Kidney tubule cell (primary cell): ENCODE measurements around the gene CEACAM18.
"Not testable (repeated sequence)": the region's sequence is repeated elsewhere in the genome, so short reads cannot be mapped to it uniquely, and the experiment has no call there.

ENCODE experiments used
- DNase-seq: peaks from one replicate; pipeline ENCODE4 v3.0.0-alpha.2; 2018; ENCODE audit warnings: low spot score

CEACAM18 gene

GRCh38 chr19:51478381-51479234 lies at the start of gene CEACAM18:
TSS of gene CEACAM18 (plus strand) at chr19:51478539.
- no peak for DNase-seq

GRCh38 chr19:51430221-51430620 lies 48.1 kb upstream of the CEACAM18 start:
- no peak for DNase-seq

- no peak for DNase-seq
Measured at GRCh38 chr19:51431124-51431523, 47.2 kb upstream of the CEACAM18 start.

GRCh38 chr19:51433043-51433442 lies 45.3 kb upstream of the CEACAM18 start:
- DNase-seq: no peak

GRCh38 chr19:51434456-51434855 lies 43.9 kb upstream of the CEACAM18 start:
- DNase-seq: no peak

- peak; percentile 9 for DNase-seq
Measured at GRCh38 chr19:51439021-51439465, 39.3 kb upstream of the CEACAM18 start.

- DNase-seq: no peak
Measured at GRCh38 chr19:51440052-51440451, 38.3 kb upstream of the CEACAM18 start.

GRCh38 chr19:51440846-51441409 lies 37.4 kb upstream of the CEACAM18 start:
- DNase-seq: peak; percentile 6

GRCh38 chr19:51441410-51442390 lies 36.6 kb upstream of the CEACAM18 start:
- peak; percentile 18 for DNase-seq

- not testable (repeated sequence) for DNase-seq
Measured at GRCh38 chr19:51447510-51447909, 30.8 kb upstream of the CEACAM18 start.

- no peak for DNase-seq
Measured at GRCh38 chr19:51448011-51448410, 30.3 kb upstream of the CEACAM18 start.

- DNase-seq: no peak
Measured at GRCh38 chr19:51448411-51449016, 29.8 kb upstream of the CEACAM18 start.

- DNase-seq: no peak
Measured at GRCh38 chr19:51450730-51451307, 27.5 kb upstream of the CEACAM18 start.

- DNase-seq: no peak
Measured at GRCh38 chr19:51456541-51457290, 21.6 kb upstream of the CEACAM18 start.

- no peak for DNase-seq
Measured at GRCh38 chr19:51457351-51458013, 20.9 kb upstream of the CEACAM18 start.

- no peak for DNase-seq
Measured at GRCh38 chr19:51458051-51458645, 20.2 kb upstream of the CEACAM18 start, which contains the start of gene SIGLEC8. TSS of gene SIGLEC8 (minus strand) at chr19:51458454. CDS start at chr19:51458387, 67 bp downstream.

GRCh38 chr19:51458899-51459505 lies 19.3 kb upstream of the CEACAM18 start:
- DNase-seq: no peak

- DNase-seq: no peak
Measured at GRCh38 chr19:51460164-51460992, 18.0 kb upstream of the CEACAM18 start.
